ENCODE results near the gene LRP2.
"Not testable (repeated sequence)": the region's sequence is repeated elsewhere in the genome, so short reads cannot be mapped to it uniquely, and the experiment has no call there.

Gene LRP2

GRCh38 chr2:169330555-169331198, 31.7 kb downstream of the LRP2 start:
- Mint-ChIP-seq H3K4me3 (peak overlapping the region; percentile 25), H3K4me1 (peaks cover 33% of the 10 kb centered on the region), H3K9me3 (peaks cover 13% of the 10 kb centered on the region), H3K27me3 (ENCODE audit: low read depth, poor library complexity) (peaks cover 10% of the 10 kb centered on the region), H3K36me3 (ENCODE audit: low read depth) (no peaks in the 10 kb centered on the region), H3K27ac (no peak overlapping the region)
- no peak for DNase-seq
- no peak for TF ChIP-seq CTCF (IDR thresholded peaks at IDR 0.05)

- peaks cover 9% of the 10 kb centered on the region for H3K27me3 Mint-ChIP-seq (ENCODE audit: low read depth, poor library complexity)
- H3K36me3 Mint-ChIP-seq (ENCODE audit: low read depth) = no peaks in the 10 kb centered on the region
- no peak for TF ChIP-seq CTCF (IDR thresholded peaks at IDR 0.05)
- H3K4me1 Mint-ChIP-seq = peaks cover 33% of the 10 kb centered on the region
- no peak overlapping the region for H3K27ac Mint-ChIP-seq
- H3K4me3 Mint-ChIP-seq = no peak overlapping the region
- peaks cover 19% of the 10 kb centered on the region for H3K9me3 Mint-ChIP-seq
- no peak for DNase-seq
Observed at GRCh38 chr2:169329688-169330554, 32.4 kb downstream of the LRP2 start.

- peaks cover 39% of the 10 kb centered on the region for H3K4me1 Mint-ChIP-seq
Observed at GRCh38 chr2:169328785-169329184, 33.5 kb downstream of the LRP2 start.

GRCh38 chr2:169327837-169328236, 34.5 kb downstream of the LRP2 start:
- H3K4me1 Mint-ChIP-seq = peaks cover 31% of the 10 kb centered on the region
- not testable (repeated sequence) for H3K27me3 Mint-ChIP-seq (ENCODE audit: low read depth, poor library complexity); H3K36me3 Mint-ChIP-seq (ENCODE audit: low read depth); H3K4me3 Mint-ChIP-seq; H3K27ac Mint-ChIP-seq; DNase-seq
- peaks cover 23% of the 10 kb centered on the region for H3K9me3 Mint-ChIP-seq

More at GRCh38 chr2:169328785-169329184, 33.5 kb downstream of the LRP2 start:
- TF ChIP-seq CTCF (IDR thresholded peaks at IDR 0.05) = no peak
- H3K27ac Mint-ChIP-seq = no peak overlapping the region
- DNase-seq = no peak
- H3K4me3 Mint-ChIP-seq = no peak overlapping the region
- no peaks in the 10 kb centered on the region for H3K36me3 Mint-ChIP-seq (ENCODE audit: low read depth)
- peaks cover 6% of the 10 kb centered on the region for H3K27me3 Mint-ChIP-seq (ENCODE audit: low read depth, poor library complexity)
- H3K9me3 Mint-ChIP-seq = peaks cover 23% of the 10 kb centered on the region

GRCh38 chr2:169325886-169326285, 36.4 kb downstream of the LRP2 start:
- H3K36me3 Mint-ChIP-seq (ENCODE audit: low read depth); H3K27ac Mint-ChIP-seq; DNase-seq; H3K27me3 Mint-ChIP-seq (ENCODE audit: low read depth, poor library complexity); H3K4me3 Mint-ChIP-seq: not testable (repeated sequence)
- Mint-ChIP-seq H3K4me1 (peaks cover 22% of the 10 kb centered on the region), H3K9me3 (peaks cover 23% of the 10 kb centered on the region)

- H3K27ac Mint-ChIP-seq = peak overlapping the region; percentile 19
- peaks cover 3% of the 10 kb centered on the region for H3K27me3 Mint-ChIP-seq (ENCODE audit: low read depth, poor library complexity)
- no peak for DNase-seq
- H3K4me1 Mint-ChIP-seq = peaks cover 13% of the 10 kb centered on the region
- no peak for TF ChIP-seq CTCF (IDR thresholded peaks at IDR 0.05)
- no peaks in the 10 kb centered on the region for H3K36me3 Mint-ChIP-seq (ENCODE audit: low read depth)
- H3K9me3 Mint-ChIP-seq = peaks cover 23% of the 10 kb centered on the region
- H3K4me3 Mint-ChIP-seq = no peak overlapping the region
Observed at GRCh38 chr2:169324581-169325260, 37.6 kb downstream of the LRP2 start.
